Measurements from ENCODE around the gene MEGF8. TPM values are rescaled to one million over a fixed set of nuclear protein-coding genes. Genes with fewer than 3 reads are reported as not detected.

The MEGF8 gene
- total and polyA plus RNA-seq, 10 of the 15 experiments (the other 5 are each of a cell fraction or from before 2014, with no cell fraction given), result 0.43 to 12.8 (median 2.7) TPM

- TF ChIP-seq, protein P1, sequence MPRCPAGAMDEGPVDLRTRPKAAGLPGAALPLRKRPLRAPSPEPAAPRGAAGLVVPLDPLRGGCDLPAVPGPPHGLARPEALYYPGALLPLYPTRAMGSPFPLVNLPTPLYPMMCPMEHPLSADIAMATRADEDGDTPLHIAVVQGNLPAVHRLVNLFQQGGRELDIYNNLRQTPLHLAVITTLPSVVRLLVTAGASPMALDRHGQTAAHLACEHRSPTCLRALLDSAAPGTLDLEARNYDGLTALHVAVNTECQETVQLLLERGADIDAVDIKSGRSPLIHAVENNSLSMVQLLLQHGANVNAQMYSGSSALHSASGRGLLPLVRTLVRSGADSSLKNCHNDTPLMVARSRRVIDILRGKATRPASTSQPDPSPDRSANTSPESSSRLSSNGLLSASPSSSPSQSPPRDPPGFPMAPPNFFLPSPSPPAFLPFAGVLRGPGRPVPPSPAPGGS (IDR thresholded peaks at IDR 0.05; ENCODE audit: borderline replicate concordance, insufficient read depth, low read depth, low read length, poor library complexity, severe bottlenecking), result no peak
- TF ChIP-seq JUND (IDR thresholded peaks at IDR 0.05; ENCODE audit: low read depth, low read length), result no peak
- TF ChIP-seq SIX5 (IDR thresholded peaks at IDR 0.05; ENCODE audit: low read depth, low read length, severe bottlenecking), result no peak
Measured at GRCh38 chr19:42362891-42363440, 37.5 kb downstream of the MEGF8 start (continued).

DNA sequence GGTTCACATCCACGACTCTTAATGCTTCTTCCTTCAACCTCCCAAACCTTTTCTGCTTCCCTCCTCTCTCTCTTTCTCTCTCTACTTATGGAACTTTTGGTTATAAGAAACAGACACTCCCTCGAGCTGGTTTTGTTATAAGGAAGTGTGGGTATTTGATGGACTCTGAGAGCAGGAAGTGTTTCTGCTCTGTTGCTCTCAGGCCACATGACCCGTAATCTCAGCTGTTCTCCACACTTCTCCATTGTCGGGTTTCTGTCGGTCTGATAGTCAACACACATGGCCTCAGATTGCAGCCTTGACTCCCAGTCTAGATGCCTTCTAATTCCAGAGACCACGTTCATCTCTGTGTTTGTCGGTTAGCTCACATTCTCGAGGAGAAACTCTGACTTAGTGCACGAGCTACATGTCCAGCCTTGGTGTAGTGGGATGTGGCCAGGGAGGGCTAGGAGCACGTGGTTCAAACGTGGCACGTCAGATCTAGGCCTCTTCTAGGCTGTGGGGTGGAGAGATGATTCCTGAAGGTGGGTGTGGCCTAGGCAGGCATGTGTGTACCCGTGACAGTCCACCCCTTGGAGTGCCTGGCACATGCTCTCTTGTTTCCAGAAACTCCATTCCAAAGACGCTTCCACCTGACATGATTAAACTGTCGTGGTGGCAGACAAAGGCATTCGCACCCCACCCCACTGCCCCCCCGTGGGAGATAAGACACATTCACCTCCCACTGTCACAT is 38.3 kb downstream of the MEGF8 start:
- BruUV-seq (replicated peaks), result no TSS peak
- peak; percentile 80 for FAIRE-seq
- TF ChIP-seq YY1 (IDR thresholded peaks at IDR 0.05; ENCODE audit: low read depth, low read length) (0 out of 2 replicates have a peak, but pooled peaks have one; percentile 24), CBFB (IDR thresholded peaks at IDR 0.05; ENCODE audit: low read depth) (no peak), IKZF2 (IDR thresholded peaks at IDR 0.05) (peak in 1 of 2 experiments; percentile 29; a peak in 1 of 4 replicates), PKNOX1 (IDR thresholded peaks at IDR 0.05) (peak; percentile 81), IRF4 (IDR thresholded peaks at IDR 0.05; ENCODE audit: low read depth, low read length) (no peak), SMARCA5 (IDR thresholded peaks at IDR 0.05) (0 out of 2 replicates have a peak, but pooled peaks have one; percentile 12), ATF7 (IDR thresholded peaks at IDR 0.05; ENCODE audit: low read depth) (no peak), PAX5 (IDR thresholded peaks at IDR 0.05; ENCODE audit: borderline replicate concordance, low read depth, low read length) (peak; percentile 94), MYC (IDR thresholded peaks at IDR 0.05; ENCODE audit: insufficient read depth, insufficient read length, insufficient replicate concordance, low read length, severe bottlenecking) (no peak)
- TF ChIP-seq, protein P2, sequence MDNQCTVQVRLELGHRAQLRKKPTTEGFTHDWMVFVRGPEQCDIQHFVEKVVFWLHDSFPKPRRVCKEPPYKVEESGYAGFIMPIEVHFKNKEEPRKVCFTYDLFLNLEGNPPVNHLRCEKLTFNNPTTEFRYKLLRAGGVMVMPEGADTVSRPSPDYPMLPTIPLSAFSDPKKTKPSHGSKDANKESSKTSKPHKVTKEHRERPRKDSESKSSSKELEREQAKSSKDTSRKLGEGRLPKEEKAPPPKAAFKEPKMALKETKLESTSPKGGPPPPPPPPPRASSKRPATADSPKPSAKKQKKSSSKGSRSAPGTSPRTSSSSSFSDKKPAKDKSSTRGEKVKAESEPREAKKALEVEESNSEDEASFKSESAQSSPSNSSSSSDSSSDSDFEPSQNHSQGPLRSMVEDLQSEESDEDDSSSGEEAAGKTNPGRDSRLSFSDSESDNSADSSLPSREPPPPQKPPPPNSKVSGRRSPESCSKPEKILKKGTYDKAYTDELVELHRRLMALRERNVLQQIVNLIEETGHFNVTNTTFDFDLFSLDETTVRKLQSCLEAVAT (IDR thresholded peaks at IDR 0.05), result peak; percentile 47; the same call in 1 of the 2 replicates

More for the DNA sequence above, 38.3 kb downstream of the MEGF8 start:
- CTCF ChIA-PET, result interaction anchor here (1.8 kb wide), 1 partner anchor 33 kb away, joined by 10 read pairs; no protein-coding TSS in a partner anchor
- Histone ChIP-seq H3K36me3 (ENCODE audit: control insufficient read depth in 2 of 2, insufficient read depth in 2 of 2, low read length in 1 of 2) (no peaks in the 10 kb centered on the region; a peak in 1 of 4 replicates), H3K4me1 (ENCODE audit: control insufficient read depth, insufficient read depth, low read length) (peaks cover 4% of the 10 kb centered on the region), H3K79me2 (ENCODE audit: control insufficient read depth, insufficient read depth, low read length) (no peaks in the 10 kb centered on the region), H3K9ac (ENCODE audit: control insufficient read depth, insufficient read depth, low read length) (no peak overlapping the region), H3K4me2 (ENCODE audit: control insufficient read depth, insufficient read depth) (peak overlapping the region; percentile 15), H4K20me1 (ENCODE audit: control insufficient read depth, insufficient read depth) (no peaks in the 10 kb centered on the region), H2AFZ (ENCODE audit: control insufficient read depth, low read depth, low read length) (peak overlapping the region; percentile 71), H3K9me3 (replicated peaks; ENCODE audit: control insufficient read depth, insufficient read depth, low read length) (peaks cover 6% of the 10 kb centered on the region; the same call in 1 of the 3 replicates), H3K27ac (ENCODE audit: control insufficient read depth, insufficient read depth) (no peak overlapping the region), H3K27me3 (replicated peaks in 1 of 2; ENCODE audit: control insufficient read depth in 2 of 2, insufficient read depth in 2 of 2, low read length in 1 of 2) (no peaks in the 10 kb centered on the region), H3K4me3 (no peak overlapping the region)
- 79% methylated on average over 17 of the region's 17 CpGs for WGBS (ENCODE audit: insufficient coverage, insufficient replicate concordance, low lambda C conversion rate, missing lambda C conversion rate)
- RAD21 ChIA-PET (ENCODE audit: unreplicated experiment), result no interaction called here
- SMC1A ChIA-PET (ENCODE audit: uncharacterized antibody, unreplicated experiment), result no interaction called here
- in situ Hi-C loops (cut with MboI), result no loop called here
- DNase-seq (ENCODE audit: low read depth, low spot score) (peak; percentile 30), ATAC-seq (peak; percentile 50)
- POLR2A ChIA-PET, result no interaction called here
- intact Hi-C loops (cut with micrococcal nuclease; ENCODE audit: unreplicated experiment), result no loop called here

Data from GM12878 (cell line).